Esophagus muscularis mucosa (tissue), 4 donors: Measurements from ENCODE around the gene HERC2. TPM values are rescaled to one million over a fixed set of nuclear protein-coding genes. Genes with fewer than 3 reads are reported as not detected.

ENCODE experiments used
- DNase-seq: peaks from one replicate; pipeline ENCODE4 v3.0.0-alpha.2; 2017; ENCODE audit errors: extremely low spot score
- H3K27ac ChIP-seq, 4 donors: fragments of 200-600 bp; sonication (generic); replicated peaks in 1 of 4; 1 replicate in 3 of 4; 2 replicates in 1 of 4; pipeline ENCODE4 v1.5.1; 2016 to 2019; ENCODE audit warnings: mild to moderate bottlenecking in 1 of 4
- H3K27me3 ChIP-seq, 4 donors: fragments of 200-600 bp; sonication (generic); one replicate each; pipeline versions ENCODE4 v1.5.1 to v1.6.0; 2016 to 2019
- H3K36me3 ChIP-seq, 4 donors: fragments of 200-600 bp; sonication (generic); one replicate each; pipeline ENCODE4 v1.5.1; 2016 to 2019
- H3K4me1 ChIP-seq, 4 donors: fragments of 200-600 bp; sonication (generic); one replicate each; pipeline ENCODE4 v1.5.1; 2016 to 2019
- H3K4me3 ChIP-seq, 4 donors: fragments of 200-600 bp; sonication (generic); 1 replicate in 2 of 4; 2 replicates in 2 of 4; pipeline ENCODE4 v1.5.1; 2016 to 2019; ENCODE audit warnings: mild to moderate bottlenecking in 4 of 4, moderate library complexity in 1 of 4
- H3K9me3 ChIP-seq, 4 donors: fragments of 200-600 bp; sonication (generic); 1 replicate in 3 of 4; 2 replicates in 1 of 4; pipeline ENCODE4 v1.5.1; 2016 to 2019
- EP300 ChIP-seq: sonication (generic); formaldehyde crosslinking; IDR thresholded peaks from one replicate; pipeline ENCODE4 v1.6.1; 2017; ENCODE audit warnings: antibody characterized with exemption
- POLR2A ChIP-seq: fragments of 450-650 bp; IDR thresholded peaks from one replicate; pipeline ENCODE4 v1.6.1; 2017; ENCODE audit warnings: antibody characterized with exemption, moderate library complexity, mild to moderate bottlenecking, low read depth
- POLR2AphosphoS5 ChIP-seq, 2 donors: sonication (generic); formaldehyde crosslinking; IDR thresholded peaks; one replicate each; pipeline ENCODE4 v1.6.1; 2017; ENCODE audit warnings: antibody characterized with exemption in 2 of 2
- WGBS: methylation state at CpG from one replicate; pipeline ENCODE4 v1.1.5; 2018; 5-methylcytosine and 5-hydroxymethylcytosine counted together
- intact Hi-C: fragments of 100-400 bp; cut with DNase I; formaldehyde crosslinking; loops from one replicate; pipeline ENCODE4 v1.15.1; 2023
- total RNA-seq, 4 donors: library from RNA; depleted of rRNA; stranded (reverse); fragments of >200 nt; gene quantifications; one replicate each; pipeline versions ENCODE4 v1.1.0 to v1.2.1, GENCODE V29; 2016
- TF ChIP-seq, protein P1 (sequence below), 3 experiments: fragments of 200-600 bp in 2 of 3; fragments of 450-650 bp in 1 of 3; sonication (generic) in 2 of 3; IDR thresholded peaks; one replicate each; pipeline ENCODE4 v1.5.1; 2017 to 2019; ENCODE audit warnings: antibody characterized with exemption in 3 of 3, mild to moderate bottlenecking in 2 of 3, moderate library complexity in 1 of 3

Gene HERC2
- total RNA-seq, 4 donors from 2014 or later: 57.0 to 96.3 (median 66.0) TPM

- Histone ChIP-seq H3K36me3 (peaks cover 68 to 99% (median 96%) of the 10 kb centered on the region in 4 donors), H3K27ac (no peak overlapping the region), H3K4me3 (no peak overlapping the region), H3K9me3 (no peaks in the 10 kb centered on the region), H3K4me1 (no peaks in the 10 kb centered on the region), H3K27me3 (no peaks in the 10 kb centered on the region)
- TF ChIP-seq, protein P1, sequence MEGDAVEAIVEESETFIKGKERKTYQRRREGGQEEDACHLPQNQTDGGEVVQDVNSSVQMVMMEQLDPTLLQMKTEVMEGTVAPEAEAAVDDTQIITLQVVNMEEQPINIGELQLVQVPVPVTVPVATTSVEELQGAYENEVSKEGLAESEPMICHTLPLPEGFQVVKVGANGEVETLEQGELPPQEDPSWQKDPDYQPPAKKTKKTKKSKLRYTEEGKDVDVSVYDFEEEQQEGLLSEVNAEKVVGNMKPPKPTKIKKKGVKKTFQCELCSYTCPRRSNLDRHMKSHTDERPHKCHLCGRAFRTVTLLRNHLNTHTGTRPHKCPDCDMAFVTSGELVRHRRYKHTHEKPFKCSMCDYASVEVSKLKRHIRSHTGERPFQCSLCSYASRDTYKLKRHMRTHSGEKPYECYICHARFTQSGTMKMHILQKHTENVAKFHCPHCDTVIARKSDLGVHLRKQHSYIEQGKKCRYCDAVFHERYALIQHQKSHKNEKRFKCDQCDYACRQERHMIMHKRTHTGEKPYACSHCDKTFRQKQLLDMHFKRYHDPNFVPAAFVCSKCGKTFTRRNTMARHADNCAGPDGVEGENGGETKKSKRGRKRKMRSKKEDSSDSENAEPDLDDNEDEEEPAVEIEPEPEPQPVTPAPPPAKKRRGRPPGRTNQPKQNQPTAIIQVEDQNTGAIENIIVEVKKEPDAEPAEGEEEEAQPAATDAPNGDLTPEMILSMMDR (IDR thresholded peaks at IDR 0.05): no peak
- TF ChIP-seq EP300 (no peak), POLR2AphosphoS5 (IDR thresholded peaks at IDR 0.05) (no peak), POLR2A (no peak)
- WGBS: 90% methylated on average over 12 of the region's 12 CpGs
- no peak for DNase-seq
- intact Hi-C loops: no loop called here
Observed at GRCh38 chr15:28117432-28117990, 204.5 kb downstream of the HERC2 start.

DNA sequence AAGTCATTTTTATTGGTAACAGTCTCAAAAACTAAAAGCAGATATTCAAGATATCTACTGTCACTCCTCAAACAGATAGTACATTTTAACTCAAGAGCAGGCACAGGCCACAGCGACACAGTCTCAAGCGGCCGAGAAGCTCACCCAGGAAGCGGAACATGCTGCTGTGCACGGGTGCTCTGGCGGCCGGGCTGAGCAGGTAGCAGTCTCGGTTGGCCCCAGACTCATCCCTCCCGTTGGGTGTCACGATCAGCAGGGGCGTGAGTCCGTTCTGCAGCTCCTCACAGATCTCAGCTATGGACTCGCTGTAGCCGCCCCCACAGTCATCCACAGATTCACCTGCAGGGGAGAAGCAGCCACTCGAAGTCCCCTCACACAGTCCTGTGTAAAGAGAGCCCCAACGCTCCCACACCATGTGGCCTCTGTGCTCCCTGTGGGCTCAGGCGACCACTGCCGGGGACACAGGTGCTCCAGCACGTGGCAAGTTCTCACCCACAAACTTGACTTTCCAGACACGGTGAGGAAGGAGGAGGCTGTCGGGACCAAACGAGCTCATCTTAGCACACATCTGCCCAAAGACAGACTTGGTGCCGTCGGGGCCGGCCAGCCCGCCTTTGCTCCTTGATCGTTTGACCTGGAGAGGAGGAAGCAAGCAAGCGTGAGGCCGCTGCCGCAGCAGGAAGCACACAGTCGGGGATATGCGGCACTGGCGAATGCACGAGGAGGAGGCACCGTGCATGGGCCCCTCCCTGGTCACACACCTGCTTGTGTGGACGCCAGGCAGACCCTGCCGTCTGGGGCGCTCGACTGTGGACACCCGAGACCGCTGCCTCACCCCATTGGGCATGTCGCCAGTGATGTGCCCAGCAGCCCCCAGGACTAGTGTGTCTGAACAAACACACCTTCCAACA, 205.2 kb downstream of the HERC2 start:
- intact Hi-C loops: no loop called here
- no peak for TF ChIP-seq POLR2A
- TF ChIP-seq EP300: no peak
- no peak for TF ChIP-seq POLR2AphosphoS5 (IDR thresholded peaks at IDR 0.05)
- TF ChIP-seq, protein P1 (IDR thresholded peaks at IDR 0.05): no peak
- H3K4me1 ChIP-seq: no peaks in the 10 kb centered on the region
- H3K36me3 ChIP-seq: peaks cover 73 to 100% (median 96%) of the 10 kb centered on the region in 4 donors
- H3K27ac ChIP-seq: no peak overlapping the region
- WGBS: 93% methylated on average over 26 of the region's 42 CpGs
- no peak overlapping the region for H3K4me3 ChIP-seq
- no peak for DNase-seq
- no peaks in the 10 kb centered on the region for H3K27me3 ChIP-seq
- H3K9me3 ChIP-seq: no peaks in the 10 kb centered on the region

GRCh38 chr15:28115871-28116270, 206.1 kb downstream of the HERC2 start:
- Histone ChIP-seq H3K4me1 (peaks cover 0 to 2% (median under 1%) of the 10 kb centered on the region in 4 donors), H3K9me3 (no peaks in the 10 kb centered on the region), H3K27ac (no peak overlapping the region), H3K36me3 (peaks cover 74 to 100% (median 96%) of the 10 kb centered on the region in 4 donors), H3K4me3 (no peak overlapping the region), H3K27me3 (no peaks in the 10 kb centered on the region)
- intact Hi-C loops: no loop called here
- TF ChIP-seq POLR2AphosphoS5 (IDR thresholded peaks at IDR 0.05) (no peak), POLR2A (no peak), EP300 (no peak)
- TF ChIP-seq, protein P1 (IDR thresholded peaks at IDR 0.05): no peak
- DNase-seq: no peak
- WGBS: 87% methylated on average over 12 of the region's 13 CpGs

DNA sequence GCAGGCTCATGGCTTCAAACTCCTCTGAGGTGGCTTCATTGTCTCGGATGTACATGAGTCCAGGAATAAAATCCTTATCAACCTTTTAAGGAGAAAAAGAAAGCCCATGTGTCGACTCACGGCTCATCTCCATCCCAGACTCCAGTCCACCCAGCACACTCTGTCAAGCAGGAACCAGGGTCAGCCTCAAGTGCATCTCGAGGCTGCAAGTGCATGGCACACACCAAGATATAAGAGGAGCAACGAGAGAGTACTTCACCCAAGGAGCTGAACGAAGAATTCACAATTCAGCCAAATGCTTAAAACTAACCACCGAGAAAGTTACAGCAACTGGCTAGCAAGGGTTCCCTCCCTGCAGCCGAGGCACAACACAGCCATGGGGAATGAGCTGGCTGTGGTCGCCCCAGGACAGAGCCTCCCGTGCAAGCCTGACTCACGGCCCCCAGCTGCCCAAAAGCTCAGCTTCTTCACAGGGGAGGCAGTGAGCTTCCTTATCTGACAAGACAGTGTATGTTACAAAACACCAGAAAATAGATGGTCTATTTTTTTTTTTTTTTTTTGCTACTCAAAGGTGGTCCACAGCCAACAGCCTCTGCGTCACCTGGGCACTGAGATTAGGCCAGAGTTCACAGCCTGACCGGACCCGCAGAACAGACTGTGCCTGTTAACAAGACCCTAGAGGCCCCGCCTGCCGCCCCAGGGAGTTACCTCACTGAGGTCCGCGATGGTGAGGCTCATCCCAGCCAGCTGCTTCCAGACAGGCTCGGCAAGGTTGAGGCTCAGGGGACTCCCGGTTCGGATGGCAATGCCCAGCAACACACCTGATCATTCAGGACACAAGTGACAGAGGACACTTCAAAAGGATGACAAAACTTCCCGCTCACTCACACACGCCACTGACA, 207.0 kb downstream of the HERC2 start:
- Histone ChIP-seq H3K27ac (no peak overlapping the region), H3K27me3 (no peaks in the 10 kb centered on the region), H3K4me3 (no peak overlapping the region), H3K4me1 (peaks cover 0 to 11% (median 10%) of the 10 kb centered on the region in 4 donors), H3K9me3 (no peaks in the 10 kb centered on the region), H3K36me3 (peaks cover 65 to 93% (median 88%) of the 10 kb centered on the region in 4 donors)
- intact Hi-C loops: no loop called here
- TF ChIP-seq POLR2A (no peak), EP300 (no peak), POLR2AphosphoS5 (IDR thresholded peaks at IDR 0.05) (no peak)
- TF ChIP-seq, protein P1 (IDR thresholded peaks at IDR 0.05): no peak
- WGBS: 94% methylated on average over 20 of the region's 23 CpGs
- no peak for DNase-seq
